NCI-H2107 (cell line): ENCODE data around the gene SGPP2.
"Not testable (repeated sequence)": the region's sequence is repeated elsewhere in the genome, so short reads cannot be mapped to it uniquely, and the experiment has no call there.

Experiments
- DNase-seq: peaks from one replicate; lab custom pipeline; 2025; lab: John Stamatoyannopoulos, UW

Gene SGPP2

GRCh38 chr2:222576171-222577081 is 152.1 kb downstream of the SGPP2 start:
- no peak for DNase-seq

- no peak for DNase-seq
Observed at GRCh38 chr2:222577341-222577740, 153.0 kb downstream of the SGPP2 start.

- DNase-seq: no peak
Observed at GRCh38 chr2:222582928-222583327, 158.6 kb downstream of the SGPP2 start.

- not testable (repeated sequence) for DNase-seq
Observed at GRCh38 chr2:222584589-222584988, 160.2 kb downstream of the SGPP2 start.

GRCh38 chr2:222591661-222592060 is 167.3 kb downstream of the SGPP2 start:
- DNase-seq: no peak

- no peak for DNase-seq
Observed at GRCh38 chr2:222592176-222592575, 167.8 kb downstream of the SGPP2 start.

- DNase-seq: no peak
Observed at GRCh38 chr2:222594679-222595078, 170.3 kb downstream of the SGPP2 start.

GRCh38 chr2:222595581-222595980 is 171.2 kb downstream of the SGPP2 start:
- no peak for DNase-seq

- no peak for DNase-seq
Observed at GRCh38 chr2:222598611-222599010, 174.3 kb downstream of the SGPP2 start.

- DNase-seq: no peak
Observed at GRCh38 chr2:222603501-222603900, 179.2 kb downstream of the SGPP2 start.

- no peak for DNase-seq
Observed at GRCh38 chr2:222604749-222605515, 180.6 kb downstream of the SGPP2 start.

- no peak for DNase-seq
Observed at GRCh38 chr2:222606306-222606705, 182.0 kb downstream of the SGPP2 start.

- no peak for DNase-seq
Observed at GRCh38 chr2:222608081-222608480, 183.7 kb downstream of the SGPP2 start.

- DNase-seq: no peak
Observed at GRCh38 chr2:222609381-222609780, 185.0 kb downstream of the SGPP2 start.
